WTC11 (cell line): ENCODE results near the gene BPGM. TPM values are rescaled to one million over a fixed set of nuclear protein-coding genes. Genes with fewer than 3 reads are reported as not detected.

Experiments
- ATAC-seq: fragments of 200-7000 bp; cut with Tn5 transposase; 2 replicates; pipeline ENCODE4 v1.10.0; 2021; ENCODE audit warnings: mild to moderate bottlenecking, moderate library complexity
- CTCF ChIA-PET: fragments of 300-600 bp; sonication (Branson Sonifier 250); formaldehyde crosslinking; loops from one replicate; lab custom pipeline; 2021; ENCODE audit warnings: antibody characterized with exemption; lab: Charles Lee
- POLR2A ChIA-PET: fragments of 350-600 bp; sonication (Branson Sonifier 250); formaldehyde crosslinking; loops from one replicate; lab custom pipeline; 2021; ENCODE audit warnings: antibody characterized with exemption; lab: Charles Lee
- DNase-seq: peaks from one replicate; pipeline ENCODE4 v3.0.0; 2021; ENCODE audit warnings: low spot score
- H3K27ac Mint-ChIP-seq: 2 replicates; pipeline ENCODE4 v1.8.0; 2021; ENCODE audit warnings: mixed read lengths
- H3K27me3 Mint-ChIP-seq: 2 replicates; pipeline ENCODE4 v1.8.0; 2021; ENCODE audit warnings: low read depth, mild to moderate bottlenecking, moderate library complexity, mixed read lengths
- H3K36me3 Mint-ChIP-seq: 2 replicates; pipeline ENCODE4 v1.8.0; 2021; ENCODE audit warnings: mixed read lengths
- H3K4me1 Mint-ChIP-seq: 2 replicates; pipeline ENCODE4 v1.8.0; 2022; ENCODE audit warnings: mixed read lengths
- H3K4me3 Mint-ChIP-seq: 2 replicates; pipeline ENCODE4 v1.8.0; 2021; ENCODE audit warnings: mild to moderate bottlenecking, moderate library complexity, mixed read lengths
- H3K9me3 Mint-ChIP-seq: 2 replicates; pipeline ENCODE4 v1.8.0; 2021; ENCODE audit warnings: mixed read lengths
- AR ChIP-seq: fragments of 250-450 bp; sonication (Bioruptor Pico); IDR thresholded peaks from 2 replicates; pipeline ENCODE4 v1.9.0; 2021; ENCODE audit warnings: mild to moderate bottlenecking
- ATF1 ChIP-seq: sonication (generic); formaldehyde crosslinking; IDR thresholded peaks from 2 replicates; pipeline ENCODE4 v1.8.1; 2023; ENCODE audit warnings: mild to moderate bottlenecking, moderate library complexity, missing genetic modification reagents
- ATF6 ChIP-seq: sonication (generic); formaldehyde crosslinking; IDR thresholded peaks from 2 replicates; pipeline ENCODE4 v1.8.1; 2023; ENCODE audit warnings: mild to moderate bottlenecking, missing genetic modification reagents
- CBFB ChIP-seq: sonication (generic); formaldehyde crosslinking; IDR thresholded peaks from 2 replicates; pipeline ENCODE4 v1.8.1; 2022; ENCODE audit warnings: mild to moderate bottlenecking, low read depth, missing genetic modification reagents
- CREB1 ChIP-seq: sonication (generic); formaldehyde crosslinking; IDR thresholded peaks from 2 replicates; pipeline ENCODE4 v1.8.0; 2023; ENCODE audit warnings: mild to moderate bottlenecking, missing genetic modification reagents
- E2F4 ChIP-seq: sonication (generic); formaldehyde crosslinking; IDR thresholded peaks from 2 replicates; pipeline ENCODE4 v1.8.1; 2022; ENCODE audit warnings: low read depth, mild to moderate bottlenecking, moderate library complexity, missing genetic modification reagents, borderline replicate concordance
- ELF4 ChIP-seq: sonication (generic); formaldehyde crosslinking; IDR thresholded peaks from 2 replicates; pipeline ENCODE4 v1.8.1; 2022; ENCODE audit warnings: low read depth, mild to moderate bottlenecking, moderate library complexity, missing genetic modification reagents
- EMX1 ChIP-seq: fragments of 250-450 bp; sonication (Bioruptor Pico); IDR thresholded peaks from 2 replicates; pipeline ENCODE4 v1.8.0; 2021; ENCODE audit warnings: mild to moderate bottlenecking
- ERG ChIP-seq: fragments of 250-450 bp; sonication (Bioruptor Pico); IDR thresholded peaks from 2 replicates; pipeline ENCODE4 v1.8.0; 2021; ENCODE audit warnings: mild to moderate bottlenecking
- ESRRA ChIP-seq: sonication (generic); formaldehyde crosslinking; IDR thresholded peaks from 2 replicates; pipeline ENCODE4 v1.8.1; 2022; ENCODE audit warnings: mild to moderate bottlenecking, missing genetic modification reagents, borderline replicate concordance
- FOXK1 ChIP-seq: sonication (generic); formaldehyde crosslinking; IDR thresholded peaks from 2 replicates; pipeline ENCODE4 v1.8.0; 2022; ENCODE audit warnings: mild to moderate bottlenecking, moderate library complexity, missing genetic modification reagents
- IRF2 ChIP-seq: sonication (generic); formaldehyde crosslinking; IDR thresholded peaks from 2 replicates; pipeline ENCODE4 v1.8.0; 2022; ENCODE audit warnings: low read depth, missing genetic modification reagents, borderline replicate concordance
- NFE2L1 ChIP-seq: sonication (generic); formaldehyde crosslinking; IDR thresholded peaks from 2 replicates; pipeline ENCODE4 v1.8.1; 2023; ENCODE audit warnings: missing genetic modification reagents
- NFYB ChIP-seq: sonication (generic); formaldehyde crosslinking; conservative IDR thresholded peaks from 2 replicates; pipeline ENCODE4 v1.8.0; 2022; ENCODE audit warnings: low read depth, missing genetic modification reagents
- NR2C2 ChIP-seq: sonication (generic); formaldehyde crosslinking; IDR thresholded peaks from 2 replicates; pipeline ENCODE4 v1.8.0; 2022; ENCODE audit warnings: mild to moderate bottlenecking, missing genetic modification reagents
- NR3C1 ChIP-seq: sonication (generic); formaldehyde crosslinking; conservative IDR thresholded peaks from 2 replicates; pipeline ENCODE4 v1.8.1; 2023; ENCODE audit warnings: low read depth, mild to moderate bottlenecking, missing genetic modification reagents
- PREB ChIP-seq: sonication (generic); formaldehyde crosslinking; IDR thresholded peaks from 2 replicates; pipeline ENCODE4 v1.8.1; 2022; ENCODE audit warnings: mild to moderate bottlenecking, missing genetic modification reagents, moderate library complexity, borderline replicate concordance
- SOX15 ChIP-seq: fragments of 250-450 bp; sonication (Bioruptor Pico); IDR thresholded peaks from 2 replicates; pipeline ENCODE4 v1.9.0; 2021; ENCODE audit warnings: mild to moderate bottlenecking
- STAT6 ChIP-seq: sonication (generic); formaldehyde crosslinking; conservative IDR thresholded peaks from 2 replicates; pipeline ENCODE4 v1.8.1; 2023; ENCODE audit warnings: mild to moderate bottlenecking, low read depth, missing genetic modification reagents, moderate library complexity
- TEAD1 ChIP-seq: sonication (generic); formaldehyde crosslinking; IDR thresholded peaks from 2 replicates; pipeline ENCODE4 v1.8.0; 2022; ENCODE audit warnings: mild to moderate bottlenecking, missing genetic modification reagents
- TP53 ChIP-seq: sonication (generic); formaldehyde crosslinking; IDR thresholded peaks from 2 replicates; pipeline ENCODE4 v1.8.1; 2023; ENCODE audit warnings: mild to moderate bottlenecking, missing genetic modification reagents
- ZNF512 ChIP-seq: sonication (generic); formaldehyde crosslinking; IDR thresholded peaks from 2 replicates; pipeline ENCODE4 v1.8.1; 2022; ENCODE audit warnings: missing genetic modification reagents, borderline replicate concordance
- ZNF671 ChIP-seq: fragments of 250-450 bp; sonication (Bioruptor Pico); IDR thresholded peaks from 2 replicates; pipeline ENCODE4 v1.8.0; 2021; ENCODE audit warnings: mild to moderate bottlenecking
- ZSCAN18 ChIP-seq: fragments of 250-450 bp; sonication (Bioruptor Pico); IDR thresholded peaks from 2 replicates; pipeline ENCODE4 v2.1.2; 2022; ENCODE audit warnings: mild to moderate bottlenecking, moderate library complexity
- total RNA-seq: library from RNA; stranded (reverse); gene quantifications from 3 replicates; pipeline ENCODE4 v1.2.3, GENCODE V29; 2021

The BPGM gene
- total RNA-seq, 1 experiment from 2014 or later: 14.6 TPM

GRCh38 chr7:134692344-134692705, 45.7 kb downstream of the BPGM start:
- Mint-ChIP-seq H3K9me3 (no peaks in the 10 kb centered on the region), H3K36me3 (no peaks in the 10 kb centered on the region), H3K4me3 (no peak overlapping the region), H3K27ac (no peak overlapping the region), H3K27me3 (no peaks in the 10 kb centered on the region), H3K4me1 (peaks cover 12% of the 10 kb centered on the region)
- ChIA-PET POLR2A (interaction anchor here (1.1 kb wide), 1 partner anchor 46 kb away, joined by 3 read pairs; the partner anchor contains the start of gene BPGM), CTCF (interaction anchor here (0.7 to 2.9 kb wide), 4 partner anchors 9 to 294 kb away, joined by 3 to 14 read pairs (median 4); partner anchors contain the start of gene AGBL3)
- ATAC-seq (no peak), DNase-seq (no peak)
- TF ChIP-seq CBFB (CRISPR knock-in tag) (no peak), TEAD1 (no peak), FOXK1 (CRISPR knock-in tag) (no peak), ZSCAN18 (CRISPR knock-in tag) (no peak), NR3C1 (CRISPR knock-in tag) (no peak), NR2C2 (CRISPR knock-in tag) (no peak), E2F4 (no peak), ELF4 (no peak), STAT6 (no peak), SOX15 (CRISPR knock-in tag) (no peak), ZNF671 (no peak), ZNF512 (CRISPR knock-in tag) (no peak), ATF1 (no peak), CREB1 (CRISPR knock-in tag) (no peak), NFYB (no peak), ESRRA (CRISPR knock-in tag) (no peak), IRF2 (no peak), ATF6 (no peak)

- H3K4me3 Mint-ChIP-seq: no peak overlapping the region
- TF ChIP-seq ERG: no peak
- TF ChIP-seq EMX1 (CRISPR knock-in tag): no peak
- TF ChIP-seq NFE2L1 (CRISPR knock-in tag): no peak
- TF ChIP-seq TP53 (CRISPR knock-in tag): no peak
- TF ChIP-seq TEAD1: no peak
- TF ChIP-seq PREB (CRISPR knock-in tag): no peak
- TF ChIP-seq AR (CRISPR knock-in tag): no peak
- TF ChIP-seq ATF1: no peak
These were observed 46.6 kb downstream of the BPGM start for GRCh38 chr7:134693256-134693655.

More at GRCh38 chr7:134693256-134693655, 46.6 kb downstream of the BPGM start:
- Mint-ChIP-seq H3K36me3 (no peaks in the 10 kb centered on the region), H3K4me1 (peaks cover 12% of the 10 kb centered on the region), H3K9me3 (no peaks in the 10 kb centered on the region), H3K27ac (no peak overlapping the region), H3K27me3 (no peaks in the 10 kb centered on the region)
- DNase-seq (no peak), ATAC-seq (no peak)
- POLR2A ChIA-PET: no interaction called here
- CTCF ChIA-PET: no interaction called here
